Smooth muscle cell (in vitro differentiated cells): ENCODE measurements around the gene MARK2. TPM values are rescaled to one million over a fixed set of nuclear protein-coding genes. Genes with fewer than 3 reads are reported as not detected.

Experiments
- DNase-seq: peaks from one replicate; lab custom pipeline; 2025; ENCODE audit not compliant: unreplicated experiment; lab: John Stamatoyannopoulos, UW
- H2AFZ ChIP-seq: fragments of 200-600 bp; sonication (generic); 2 replicates; pipeline ENCODE4 v1.6.0; 2016; ENCODE audit warnings: antibody characterized with exemption, low read depth, mild to moderate bottlenecking
- H3F3A ChIP-seq: fragments of 200-600 bp; sonication (generic); 2 replicates; pipeline ENCODE4 v1.6.0; 2017; ENCODE audit warnings: antibody characterized with exemption, low read depth
- H3K27ac ChIP-seq: fragments of 200-600 bp; sonication (generic); 2 replicates; pipeline ENCODE4 v1.5.1; 2016; ENCODE audit warnings: low read depth, mild to moderate bottlenecking
- H3K27me3 ChIP-seq: fragments of 200-600 bp; sonication (generic); 2 replicates; pipeline ENCODE4 v1.6.1; 2016; ENCODE audit warnings: low read depth, mild to moderate bottlenecking
- H3K36me3 ChIP-seq: fragments of 200-600 bp; sonication (generic); 2 replicates; pipeline ENCODE4 v1.5.1; 2016; ENCODE audit warnings: low read depth
- H3K4me1 ChIP-seq: fragments of 200-600 bp; sonication (generic); 2 replicates; pipeline ENCODE4 v1.5.1; 2016; ENCODE audit warnings: low read depth
- H3K4me2 ChIP-seq: fragments of 200-600 bp; sonication (generic); 2 replicates; pipeline ENCODE4 v1.6.0; 2016; ENCODE audit warnings: mild to moderate bottlenecking
- H3K4me3 ChIP-seq: fragments of 200-600 bp; sonication (generic); 2 replicates; pipeline ENCODE4 v1.5.1; 2016; ENCODE audit warnings: mild to moderate bottlenecking
- H3K79me2 ChIP-seq: fragments of 200-600 bp; sonication (generic); 2 replicates; pipeline ENCODE4 v1.6.0; 2016; ENCODE audit warnings: low read depth, mild to moderate bottlenecking
- H3K9ac ChIP-seq: fragments of 200-600 bp; sonication (generic); 2 replicates; pipeline ENCODE4 v1.6.0; 2016; ENCODE audit warnings: low read depth
- H3K9me3 ChIP-seq: fragments of 200-600 bp; sonication (generic); replicated peaks from 2 replicates; pipeline ENCODE4 v1.5.1; 2016; ENCODE audit warnings: low read depth
- H4K20me1 ChIP-seq: fragments of 200-600 bp; sonication (generic); 2 replicates; pipeline ENCODE4 v1.6.0; 2016; ENCODE audit warnings: low read depth
- WGBS: methylation state at CpG from one replicate; pipeline ENCODE4 v1.1.7; 2016; ENCODE audit warnings: low lambda C conversion rate; 5-methylcytosine and 5-hydroxymethylcytosine counted together
- polyA plus RNA-seq: library from polyadenylated mRNA; unstranded; fragments of >200 nt; fragmentation: Nextera tagmentation; extraction: Ambion mirVana; gene quantifications from 2 replicates; pipeline ENCODE4 v1.2.1, GENCODE V29; 2016
- total RNA-seq: library from RNA; depleted of rRNA; stranded (reverse); fragments of >200 nt; gene quantifications from 2 replicates; pipeline ENCODE4 v1.2.3, GENCODE V29; 2014
- TF ChIP-seq, protein P1 (sequence below): fragments of 200-600 bp; sonication (generic); IDR thresholded peaks from 2 replicates; pipeline ENCODE4 v1.5.1; 2017; ENCODE audit warnings: borderline replicate concordance, mild to moderate bottlenecking, antibody characterized with exemption; ENCODE audit not compliant: insufficient read depth, poor library complexity, severe bottlenecking

Gene MARK2
- total and polyA plus RNA-seq, 2 experiments from 2014 or later, result 14.2 to 23.3 TPM

DNA sequence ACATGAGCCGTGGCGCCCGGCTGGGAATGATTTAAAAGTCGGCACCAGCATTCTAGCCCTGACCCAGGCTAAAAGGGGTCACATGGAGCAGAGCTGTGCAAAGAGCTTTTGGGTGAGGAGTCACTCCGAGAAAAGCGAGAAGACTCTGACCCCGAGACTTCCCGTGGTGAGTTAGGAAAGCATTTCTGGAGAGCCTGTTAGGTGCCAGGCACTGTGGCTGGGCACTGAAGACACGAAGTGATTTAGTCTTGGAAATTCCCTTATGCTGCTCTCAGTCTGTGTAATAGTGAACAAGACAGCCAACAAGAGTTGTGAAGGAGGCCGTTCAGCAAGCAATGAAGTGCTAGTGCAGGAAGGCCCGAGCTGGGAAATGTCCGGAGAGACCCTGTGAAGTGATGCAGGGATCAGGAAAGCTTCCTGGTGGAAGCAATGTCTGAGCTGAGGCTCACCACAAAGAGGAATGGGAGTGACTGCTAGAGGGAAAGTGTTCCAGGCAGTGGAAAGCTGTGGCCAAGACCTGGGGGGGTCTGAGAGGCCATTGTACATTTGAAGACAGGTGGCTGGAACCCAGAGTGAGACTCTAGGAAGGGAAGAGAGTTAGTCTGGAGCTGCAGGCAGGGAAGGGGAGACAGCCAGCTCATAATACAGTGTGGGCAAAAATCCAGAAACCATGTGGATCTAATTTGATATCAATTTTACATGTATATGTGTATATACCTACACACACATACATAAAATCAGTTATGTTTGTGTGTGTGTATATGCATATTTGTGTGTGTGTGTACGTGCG is 31.6 kb downstream of the MARK2 start:
- Histone ChIP-seq H3K36me3 (no peaks in the 10 kb centered on the region), H3K9me3 (no peaks in the 10 kb centered on the region), H4K20me1 (peaks cover 99% of the 10 kb centered on the region), H3K79me2 (peaks cover 80% of the 10 kb centered on the region), H3K27me3 (no peaks in the 10 kb centered on the region), H3F3A (peaks cover 14% of the 10 kb centered on the region), H3K4me2 (no peak overlapping the region), H2AFZ (no peak overlapping the region), H3K4me3 (no peak overlapping the region), H3K27ac (no peak overlapping the region), H3K4me1 (peaks cover 5% of the 10 kb centered on the region), H3K9ac (no peak overlapping the region)
- TF ChIP-seq, protein P1, sequence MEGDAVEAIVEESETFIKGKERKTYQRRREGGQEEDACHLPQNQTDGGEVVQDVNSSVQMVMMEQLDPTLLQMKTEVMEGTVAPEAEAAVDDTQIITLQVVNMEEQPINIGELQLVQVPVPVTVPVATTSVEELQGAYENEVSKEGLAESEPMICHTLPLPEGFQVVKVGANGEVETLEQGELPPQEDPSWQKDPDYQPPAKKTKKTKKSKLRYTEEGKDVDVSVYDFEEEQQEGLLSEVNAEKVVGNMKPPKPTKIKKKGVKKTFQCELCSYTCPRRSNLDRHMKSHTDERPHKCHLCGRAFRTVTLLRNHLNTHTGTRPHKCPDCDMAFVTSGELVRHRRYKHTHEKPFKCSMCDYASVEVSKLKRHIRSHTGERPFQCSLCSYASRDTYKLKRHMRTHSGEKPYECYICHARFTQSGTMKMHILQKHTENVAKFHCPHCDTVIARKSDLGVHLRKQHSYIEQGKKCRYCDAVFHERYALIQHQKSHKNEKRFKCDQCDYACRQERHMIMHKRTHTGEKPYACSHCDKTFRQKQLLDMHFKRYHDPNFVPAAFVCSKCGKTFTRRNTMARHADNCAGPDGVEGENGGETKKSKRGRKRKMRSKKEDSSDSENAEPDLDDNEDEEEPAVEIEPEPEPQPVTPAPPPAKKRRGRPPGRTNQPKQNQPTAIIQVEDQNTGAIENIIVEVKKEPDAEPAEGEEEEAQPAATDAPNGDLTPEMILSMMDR, result no peak
- no peak for DNase-seq
- 86% methylated on average over 14 of the region's 14 CpGs for WGBS

DNA sequence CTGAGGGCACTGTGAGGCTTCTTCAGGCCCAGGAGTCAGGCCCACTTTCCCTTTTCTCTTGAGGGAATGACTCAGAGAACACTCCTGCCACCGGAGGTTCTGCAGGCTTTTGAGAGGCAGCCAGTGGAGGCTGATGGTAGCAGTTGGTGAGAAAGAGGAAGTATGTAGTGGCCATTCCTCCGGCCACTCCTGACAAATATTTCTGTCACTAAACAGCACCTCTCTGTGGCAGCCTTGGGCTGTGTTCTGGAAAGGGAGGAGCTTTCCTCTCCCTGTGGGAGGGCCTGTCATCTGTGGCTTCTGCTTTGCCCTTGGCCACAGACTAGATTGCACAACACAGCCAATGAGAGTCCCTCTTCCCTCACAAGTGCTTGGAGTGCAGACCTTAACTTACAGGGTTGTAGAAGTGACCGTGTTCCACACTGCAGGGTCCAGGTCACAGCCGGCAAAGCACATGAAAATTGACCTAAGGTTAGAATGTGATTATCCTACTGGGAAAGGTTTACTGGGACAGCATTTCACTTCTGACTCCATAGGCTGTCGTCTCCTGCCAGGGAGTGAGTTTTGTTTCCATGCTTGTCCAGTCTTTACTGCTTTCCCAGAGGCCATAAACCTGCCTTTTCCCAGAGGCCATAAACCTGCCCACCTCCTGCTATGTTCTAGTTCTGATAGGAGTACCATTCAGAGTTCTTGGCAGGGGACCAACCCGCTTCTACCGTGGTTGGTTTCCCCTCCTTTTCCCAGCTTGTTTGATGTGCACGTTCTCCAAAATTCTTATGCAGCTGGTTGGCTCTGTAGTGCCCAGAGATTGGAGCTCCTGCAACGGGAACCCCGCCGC is 33.3 kb downstream of the MARK2 start:
- no peak overlapping the region for H2AFZ ChIP-seq
- peaks cover 99% of the 10 kb centered on the region for H4K20me1 ChIP-seq
- no peaks in the 10 kb centered on the region for H3K9me3 ChIP-seq
- peaks cover 14% of the 10 kb centered on the region for H3F3A ChIP-seq
- WGBS, result 36% methylated on average over 11 of the region's 11 CpGs
- no peak overlapping the region for H3K4me3 ChIP-seq
- H3K27ac ChIP-seq, result peak overlapping the region; percentile 37
- H3K79me2 ChIP-seq, result peaks cover 84% of the 10 kb centered on the region
- no peaks in the 10 kb centered on the region for H3K27me3 ChIP-seq
- H3K4me1 ChIP-seq, result peaks cover 5% of the 10 kb centered on the region
- no peak overlapping the region for H3K9ac ChIP-seq
- H3K36me3 ChIP-seq, result no peaks in the 10 kb centered on the region
- TF ChIP-seq, protein P1, result peak; percentile 13
- peak; percentile 25 for DNase-seq
- H3K4me2 ChIP-seq, result peak overlapping the region; percentile 60

DNA sequence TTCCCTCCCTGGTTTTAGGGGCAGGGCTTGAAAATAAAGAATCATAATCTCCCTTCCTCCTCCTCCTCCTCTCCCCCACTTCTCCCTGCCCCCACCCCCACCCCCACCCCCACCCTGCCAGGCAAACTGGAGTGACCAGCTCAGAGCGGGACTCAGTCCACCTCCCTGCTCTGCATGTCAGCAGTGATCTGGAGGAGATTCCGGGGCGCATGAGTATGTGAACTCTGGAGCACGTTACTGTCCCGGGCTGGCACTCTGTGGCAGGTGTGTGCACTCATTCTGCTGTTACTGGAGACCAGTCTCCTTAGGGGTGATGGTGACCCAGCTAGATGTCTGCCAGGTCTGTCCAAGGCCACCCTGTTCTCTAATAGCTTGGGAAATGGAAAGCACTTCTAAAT is 33.9 kb downstream of the MARK2 start:
- 48% methylated on average over 4 of the region's 5 CpGs for WGBS
- Histone ChIP-seq H3K27ac (no peak overlapping the region), H4K20me1 (peaks cover 99% of the 10 kb centered on the region)

More for the DNA sequence above, 33.9 kb downstream of the MARK2 start:
- TF ChIP-seq, protein P1, result no peak
- Histone ChIP-seq H3K4me3 (no peak overlapping the region), H3K4me1 (peaks cover 5% of the 10 kb centered on the region), H3K36me3 (no peaks in the 10 kb centered on the region), H2AFZ (no peak overlapping the region), H3K9me3 (no peaks in the 10 kb centered on the region), H3K79me2 (peaks cover 85% of the 10 kb centered on the region), H3K9ac (no peak overlapping the region), H3K4me2 (peak overlapping the region; percentile 60), H3K27me3 (no peaks in the 10 kb centered on the region), H3F3A (peaks cover 14% of the 10 kb centered on the region)
- no peak for DNase-seq
